ENCODE measurements around the gene WIPF1. TPM values are rescaled to one million over a fixed set of nuclear protein-coding genes. Genes with fewer than 3 reads are reported as not detected.

Gene WIPF1
- total RNA-seq, 1 experiment from 2014 or later: 0.59 TPM

- H3K9ac ChIP-seq (ENCODE audit: low read length): no peak overlapping the region
- no peak for TF ChIP-seq POLR2A (IDR thresholded peaks at IDR 0.05; ENCODE audit: borderline replicate concordance, extremely low read depth, insufficient read depth, insufficient read length)
- TF ChIP-seq CEBPB (IDR thresholded peaks at IDR 0.05; ENCODE audit: low read depth): no peak
- TF ChIP-seq SRF (IDR thresholded peaks at IDR 0.05; ENCODE audit: low read depth): no peak
- TF ChIP-seq EZH2 (IDR thresholded peaks at IDR 0.05): no peak
- TF ChIP-seq FOSL1 (IDR thresholded peaks at IDR 0.05; ENCODE audit: low read depth): no peak
- TF ChIP-seq ZBTB33 (IDR thresholded peaks at IDR 0.05; ENCODE audit: extremely low read depth, insufficient replicate concordance, low read length): no peak
- no peak for TF ChIP-seq YY1 (IDR thresholded peaks at IDR 0.05; ENCODE audit: extremely low read depth, insufficient replicate concordance, low read depth, low read length)
- TF ChIP-seq ELF1 (IDR thresholded peaks at IDR 0.05; ENCODE audit: borderline replicate concordance, low read depth): no peak
- no peak for TF ChIP-seq RAD21 (IDR thresholded peaks at IDR 0.05; ENCODE audit: low read depth)
- no peak for TF ChIP-seq CTCF (IDR thresholded peaks at IDR 0.05 in 2 of 3, conservative IDR thresholded peaks at IDR 0.05 in 1 of 3; ENCODE audit: borderline replicate concordance in 1 of 3, insufficient read depth in 1 of 3, low read depth in 2 of 3, low read length in 2 of 3)
- no peak for TF ChIP-seq CBX3 (IDR thresholded peaks at IDR 0.05; ENCODE audit: low read depth)
- no peak for TF ChIP-seq JUND (IDR thresholded peaks at IDR 0.05)
- no peak for TF ChIP-seq POLR2AphosphoS5 (IDR thresholded peaks at IDR 0.05; ENCODE audit: low read depth, low read length)
- no peak for TF ChIP-seq EGR1 (IDR thresholded peaks at IDR 0.05; ENCODE audit: low read depth)
- no TSS peak for BruUV-seq (replicated peaks)
- H3K9me2 ChIP-seq (ENCODE audit: insufficient read depth): no peaks in the 10 kb centered on the region
- H3K9me3 ChIP-seq (ENCODE audit: control insufficient read depth in 1 of 2, insufficient read depth in 1 of 2, low read depth in 1 of 2, low read length in 2 of 2): no peaks in the 10 kb centered on the region
- no peak overlapping the region for H3K27ac ChIP-seq (ENCODE audit: low read depth, low read length)
- no peaks in the 10 kb centered on the region for H3K27me3 ChIP-seq (ENCODE audit: insufficient read depth, low read length)
- H3K36me3 ChIP-seq (ENCODE audit: control insufficient read depth in 1 of 2, insufficient read depth in 2 of 2, low read length in 2 of 2): no peaks in the 10 kb centered on the region
- POLR2A ChIA-PET: no interaction called here
- no peaks in the 10 kb centered on the region for H3K79me2 ChIP-seq (ENCODE audit: insufficient read depth, low read length)
- CTCF ChIA-PET: no interaction called here
- DNase-seq (ENCODE audit: low read depth, low spot score): no peak
- H2AFZ ChIP-seq (ENCODE audit: low read depth, low read length, poor library complexity, severe bottlenecking): no peak overlapping the region
- no peaks in the 10 kb centered on the region for H4K20me1 ChIP-seq (ENCODE audit: insufficient read depth)
- H3K4me3 ChIP-seq (replicated peaks in 1 of 2; ENCODE audit: low read depth in 1 of 2, low read length in 2 of 2): no peak overlapping the region
- no peak for ATAC-seq
- RAD21 ChIA-PET (ENCODE audit: low non-redundant PET in 1 of 2, low total read pairs in 2 of 2, uncharacterized antibody in 2 of 2, unreplicated experiment in 2 of 2): no interaction called here
- no peak overlapping the region for H3K4me2 ChIP-seq (ENCODE audit: low read length)
- H3K4me1 ChIP-seq (ENCODE audit: control insufficient read depth in 1 of 2, insufficient read depth in 2 of 2, low read length in 2 of 2): no peaks in the 10 kb centered on the region
- intact Hi-C loops (cut with micrococcal nuclease): no loop called here
Measured at GRCh38 chr2:174590928-174591648, 6.5 kb downstream of the WIPF1 start.

Data from HCT116 (cell line).